ENCODE data around the gene IL1RAPL2. TPM values are rescaled to one million over a fixed set of nuclear protein-coding genes. Genes with fewer than 3 reads are reported as not detected.

Gene IL1RAPL2
- polyA plus RNA-seq, 1 experiment = not detected

- Histone ChIP-seq H3K4me3 (ENCODE audit: low read depth, low read length) (no peak overlapping the region), H3K27me3 (ENCODE audit: control insufficient read depth, insufficient read depth, low read length) (no peaks in the 10 kb centered on the region), H3K36me3 (ENCODE audit: control insufficient read depth, insufficient read depth, low read length) (no peaks in the 10 kb centered on the region)
- no peak for DNase-seq (ENCODE audit: low read depth)
- CTCF ChIA-PET = no interaction called here
- POLR2A ChIA-PET = no interaction called here
- no peak for TF ChIP-seq CTCF (IDR thresholded peaks at IDR 0.05; ENCODE audit: insufficient read depth, low read depth, low read length)
Measured at GRCh38 chrX:105458846-105459245, 892.8 kb downstream of the IL1RAPL2 start.

GRCh38 chrX:105460376-105460775, 894.4 kb downstream of the IL1RAPL2 start:
- ChIA-PET POLR2A (interaction anchor here (0.7 kb wide), 1 partner anchor 48 kb away, joined by 3 read pairs; no protein-coding TSS in a partner anchor), CTCF (no interaction called here)
- TF ChIP-seq CTCF (IDR thresholded peaks at IDR 0.05; ENCODE audit: insufficient read depth, low read depth, low read length) = no peak
- Histone ChIP-seq H3K4me3 (ENCODE audit: low read depth, low read length) (no peak overlapping the region), H3K36me3 (ENCODE audit: control insufficient read depth, insufficient read depth, low read length) (no peaks in the 10 kb centered on the region), H3K27me3 (ENCODE audit: control insufficient read depth, insufficient read depth, low read length) (no peaks in the 10 kb centered on the region)
- no peak for DNase-seq (ENCODE audit: low read depth)

GRCh38 chrX:105461016-105461415, 895.0 kb downstream of the IL1RAPL2 start:
- POLR2A ChIA-PET = interaction anchor here (0.7 kb wide), 1 partner anchor 48 kb away, joined by 3 read pairs; no protein-coding TSS in a partner anchor
- Histone ChIP-seq H3K4me3 (ENCODE audit: low read depth, low read length) (no peak overlapping the region), H3K27me3 (ENCODE audit: control insufficient read depth, insufficient read depth, low read length) (no peaks in the 10 kb centered on the region), H3K36me3 (ENCODE audit: control insufficient read depth, insufficient read depth, low read length) (no peaks in the 10 kb centered on the region)
- TF ChIP-seq CTCF (IDR thresholded peaks at IDR 0.05; ENCODE audit: insufficient read depth, low read depth, low read length) = no peak
- CTCF ChIA-PET = no interaction called here
- no peak for DNase-seq (ENCODE audit: low read depth)

- Histone ChIP-seq H3K36me3 (ENCODE audit: control insufficient read depth, insufficient read depth, low read length) (no peaks in the 10 kb centered on the region), H3K27me3 (ENCODE audit: control insufficient read depth, insufficient read depth, low read length) (no peaks in the 10 kb centered on the region), H3K4me3 (ENCODE audit: low read depth, low read length) (no peak overlapping the region)
- TF ChIP-seq CTCF (IDR thresholded peaks at IDR 0.05; ENCODE audit: insufficient read depth, low read depth, low read length) = no peak
- ChIA-PET CTCF (no interaction called here), POLR2A (no interaction called here)
- DNase-seq (ENCODE audit: low read depth) = no peak
Measured at GRCh38 chrX:105462186-105462585, 896.2 kb downstream of the IL1RAPL2 start.

- POLR2A ChIA-PET = no interaction called here
- CTCF ChIA-PET = no interaction called here
- Histone ChIP-seq H3K4me3 (ENCODE audit: low read depth, low read length) (no peak overlapping the region), H3K36me3 (ENCODE audit: control insufficient read depth, insufficient read depth, low read length) (no peaks in the 10 kb centered on the region), H3K27me3 (ENCODE audit: control insufficient read depth, insufficient read depth, low read length) (no peaks in the 10 kb centered on the region)
- DNase-seq (ENCODE audit: low read depth) = no peak
- TF ChIP-seq CTCF (IDR thresholded peaks at IDR 0.05; ENCODE audit: insufficient read depth, low read depth, low read length) = no peak
Measured at GRCh38 chrX:105463473-105463872, 897.5 kb downstream of the IL1RAPL2 start.

Measured in BJ (cell line).